Urinary bladder (tissue), 4 donors: ENCODE data around the gene WWTR1. TPM values are rescaled to one million over a fixed set of nuclear protein-coding genes. Genes with fewer than 3 reads are reported as not detected.

Experiments
- DNase-seq: peaks from one replicate; pipeline ENCODE4 v3.0.0-alpha.2; 2015; ENCODE audit errors: extremely low spot score
- H3K27ac ChIP-seq: one replicate; pipeline ENCODE4 v1.5.1; 2013; ENCODE audit warnings: low read depth, mild to moderate bottlenecking, moderate library complexity
- H3K36me3 ChIP-seq: one replicate; pipeline ENCODE4 v1.6.1; 2013; ENCODE audit warnings: mild to moderate bottlenecking, moderate library complexity; ENCODE audit not compliant: insufficient read depth
- H3K4me1 ChIP-seq: one replicate; pipeline ENCODE4 v1.6.1; 2013; ENCODE audit warnings: mild to moderate bottlenecking, moderate library complexity; ENCODE audit not compliant: insufficient read depth
- H3K4me3 ChIP-seq: one replicate; pipeline ENCODE4 v1.5.1; 2013; ENCODE audit warnings: low read depth, low read length
- WGBS: extraction: QIAGEN DNeasy Blood & Tissue Kit; methylation state at CpG from one replicate; pipeline ENCODE4 v1.1.7; 2013; 5-methylcytosine and 5-hydroxymethylcytosine counted together
- polyA plus RNA-seq: library from polyadenylated mRNA; stranded (reverse); fragments of 200-250 nt; gene quantifications from one replicate; pipeline ENCODE4 v1.2.3, GENCODE V29; 2013
- total RNA-seq: library from RNA; depleted of rRNA; stranded (reverse); fragments of >200 nt; gene quantifications from one replicate; pipeline ENCODE4 v1.2.3, GENCODE V29; 2014
- donor health status: healthy with polysubstance abuse.
- donor health status: healthy.

WWTR1 gene
- total and polyA plus RNA-seq, 2 donors = 136 to 155 TPM

DNA sequence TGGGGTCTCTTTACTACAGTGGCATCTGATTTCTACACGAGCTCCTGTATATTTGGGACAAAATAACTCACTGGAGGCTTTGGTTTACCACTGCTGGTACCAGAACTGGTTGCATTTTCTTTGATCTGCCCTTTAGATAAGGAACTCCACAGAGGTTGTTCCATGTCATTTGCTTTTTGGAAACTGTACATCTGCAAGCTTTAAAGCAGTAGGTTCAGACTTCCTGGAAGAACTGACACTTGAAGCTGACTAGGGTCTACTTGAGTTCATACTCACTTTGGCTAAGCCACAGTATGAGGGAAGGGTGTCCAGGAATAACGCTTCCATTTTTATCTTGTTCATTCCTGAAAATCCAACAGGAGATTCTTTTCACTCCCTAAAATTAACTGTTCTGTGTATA, 86.4 kb downstream of the WWTR1 start:
- Histone ChIP-seq H3K27ac (no peak overlapping the region), H3K36me3 (no peaks in the 10 kb centered on the region), H3K4me1 (no peaks in the 10 kb centered on the region), H3K4me3 (no peak overlapping the region)
- WGBS = 55% methylated on average over 2 of the region's 2 CpGs
- DNase-seq = no peak

DNA sequence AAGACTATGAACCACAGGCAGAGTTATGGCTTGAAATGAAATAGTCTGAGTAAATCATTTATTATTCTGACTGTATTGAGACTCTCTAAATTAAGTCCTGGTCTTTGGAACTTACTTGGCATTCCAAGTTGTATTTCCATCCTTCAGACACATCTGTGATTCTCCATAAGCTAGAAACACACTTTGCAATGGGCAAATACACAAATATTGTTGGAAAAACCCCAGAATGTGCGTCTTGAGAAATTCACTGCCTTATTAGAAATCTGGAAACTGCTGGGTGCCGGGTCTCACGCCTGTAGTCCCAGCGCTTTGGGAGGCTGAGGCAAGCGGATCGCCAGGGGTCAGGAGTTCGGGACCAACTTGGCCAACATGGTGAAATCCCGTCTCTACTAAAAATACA, 87.8 kb downstream of the WWTR1 start:
- 91% methylated on average over 8 of the region's 8 CpGs for WGBS
- no peak overlapping the region for H3K4me3 ChIP-seq
- no peak overlapping the region for H3K27ac ChIP-seq
- no peak for DNase-seq
- no peaks in the 10 kb centered on the region for H3K4me1 ChIP-seq
- H3K36me3 ChIP-seq = no peaks in the 10 kb centered on the region

DNA sequence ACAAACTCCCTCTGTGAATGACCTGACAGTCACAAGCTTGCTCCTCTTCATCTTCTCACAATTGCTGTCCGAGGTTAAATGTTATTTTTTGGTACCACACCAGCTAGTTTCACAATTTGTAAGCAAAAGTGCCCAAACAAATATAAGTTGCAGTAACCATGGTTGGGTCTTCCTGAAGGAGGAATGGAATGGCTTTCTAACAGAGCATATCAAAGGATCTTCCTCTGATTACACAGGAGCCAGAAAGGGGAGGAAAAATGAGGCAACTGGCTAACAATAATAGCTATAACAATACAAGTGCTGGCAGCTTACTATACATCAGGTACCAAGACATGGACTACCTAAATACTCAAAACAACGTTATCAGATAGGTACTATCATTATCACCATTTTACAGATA, 90.4 kb downstream of the WWTR1 start:
- Histone ChIP-seq H3K4me3 (no peak overlapping the region), H3K27ac (no peak overlapping the region), H3K4me1 (no peaks in the 10 kb centered on the region), H3K36me3 (no peaks in the 10 kb centered on the region)
- WGBS = 54% methylated on average over 2 of the region's 2 CpGs
- DNase-seq = no peak

DNA sequence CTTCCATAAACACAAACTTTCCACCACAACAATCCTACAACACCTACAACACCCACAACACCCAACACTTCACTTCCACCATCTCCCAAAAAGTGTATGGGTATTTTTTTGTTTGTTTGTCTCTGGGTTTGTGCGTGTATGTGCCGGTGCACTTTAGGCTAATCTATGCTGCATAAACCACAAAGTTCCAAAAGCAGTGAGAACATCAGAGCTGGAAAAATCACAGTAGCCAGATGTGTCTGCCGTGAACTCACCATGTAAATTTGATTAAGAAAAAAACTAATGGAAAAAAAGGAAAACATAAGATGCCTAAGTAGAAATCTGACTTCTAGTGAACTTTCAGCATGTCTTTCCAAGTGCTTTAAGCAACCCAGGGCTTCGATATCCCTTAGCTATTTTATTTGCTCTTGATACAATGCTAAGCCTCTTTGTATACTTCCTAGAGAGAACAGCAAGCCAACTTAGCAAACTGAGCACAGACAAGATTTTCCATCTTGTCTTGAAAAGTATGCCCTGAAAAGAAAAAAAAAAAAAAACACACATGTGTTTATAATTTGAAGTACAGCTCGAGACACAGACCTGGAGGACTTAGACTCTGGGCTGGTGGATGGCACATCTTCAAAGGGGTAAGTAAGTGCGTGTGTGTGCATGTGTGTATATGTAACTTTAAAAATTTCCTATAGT, 91.4 kb downstream of the WWTR1 start:
- 45% methylated on average over 6 of the region's 6 CpGs for WGBS
- H3K27ac ChIP-seq = peak overlapping the region; percentile 2
- no peaks in the 10 kb centered on the region for H3K36me3 ChIP-seq
- no peaks in the 10 kb centered on the region for H3K4me1 ChIP-seq
- no peak overlapping the region for H3K4me3 ChIP-seq
- DNase-seq = no peak

DNA sequence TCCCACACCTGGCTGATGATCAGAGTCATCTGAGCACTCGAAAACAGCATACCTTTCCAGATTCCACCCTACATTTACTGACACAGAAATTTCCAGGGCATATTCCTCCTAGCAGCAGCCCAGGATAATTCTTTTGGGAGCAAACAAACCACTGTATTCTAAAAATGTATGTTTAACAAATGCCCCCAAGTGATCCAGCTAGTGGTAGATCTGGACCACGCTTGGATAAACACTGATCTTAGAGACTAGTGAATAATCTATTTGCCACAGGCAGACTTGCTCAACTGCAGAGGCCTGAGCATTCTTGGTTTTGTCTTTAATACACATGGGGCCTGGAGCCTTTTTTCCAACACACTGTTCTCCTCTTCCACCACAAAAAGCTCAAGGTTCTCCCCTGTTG, 93.7 kb downstream of the WWTR1 start:
- no peaks in the 10 kb centered on the region for H3K36me3 ChIP-seq
- no peak overlapping the region for H3K27ac ChIP-seq
- no peaks in the 10 kb centered on the region for H3K4me1 ChIP-seq
- DNase-seq = no peak
- WGBS = 95% methylated on average over 2 of the region's 2 CpGs
- no peak overlapping the region for H3K4me3 ChIP-seq

DNA sequence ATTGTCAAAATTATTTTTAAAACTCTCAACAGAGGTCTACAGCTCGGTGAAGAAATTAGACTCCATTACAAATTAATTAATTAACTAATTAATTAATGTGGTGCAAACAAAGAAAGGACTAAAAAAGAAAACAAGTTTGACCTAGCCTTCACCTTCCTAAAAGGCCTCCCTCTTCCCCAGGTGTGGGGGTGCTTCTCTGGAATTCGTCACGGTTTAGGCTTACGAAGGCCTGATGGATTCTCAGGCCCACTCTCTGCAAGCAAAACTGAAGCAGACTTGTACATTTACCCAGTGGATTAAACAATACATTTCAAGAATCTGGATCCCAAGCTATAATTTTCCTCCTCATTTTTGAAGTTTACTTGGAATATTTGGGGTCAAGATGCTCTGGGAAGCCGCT, 94.7 kb downstream of the WWTR1 start:
- 93% methylated on average over 5 of the region's 5 CpGs for WGBS
- no peaks in the 10 kb centered on the region for H3K4me1 ChIP-seq
- H3K4me3 ChIP-seq = no peak overlapping the region
- DNase-seq = no peak
- H3K27ac ChIP-seq = no peak overlapping the region
- H3K36me3 ChIP-seq = no peaks in the 10 kb centered on the region

DNA sequence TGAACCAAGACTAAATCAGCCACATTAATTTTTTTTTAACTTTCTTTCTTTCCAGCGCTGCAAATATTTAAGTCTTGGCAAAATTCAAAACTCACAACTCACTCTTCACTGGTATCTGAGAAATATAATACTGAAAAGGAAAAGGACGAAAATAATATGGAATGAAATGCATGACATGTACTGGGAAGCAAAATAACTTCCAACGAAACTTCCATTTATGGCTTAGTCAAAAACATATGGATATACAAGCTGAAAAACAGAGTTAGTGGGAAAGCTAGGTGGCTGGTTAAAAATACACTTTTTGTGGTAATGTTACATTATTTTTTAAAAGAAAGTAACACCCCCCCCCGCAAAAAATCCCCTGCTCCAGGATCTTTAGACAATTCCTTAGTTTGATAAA, 97.2 kb downstream of the WWTR1 start:
- no peaks in the 10 kb centered on the region for H3K36me3 ChIP-seq

DNA sequence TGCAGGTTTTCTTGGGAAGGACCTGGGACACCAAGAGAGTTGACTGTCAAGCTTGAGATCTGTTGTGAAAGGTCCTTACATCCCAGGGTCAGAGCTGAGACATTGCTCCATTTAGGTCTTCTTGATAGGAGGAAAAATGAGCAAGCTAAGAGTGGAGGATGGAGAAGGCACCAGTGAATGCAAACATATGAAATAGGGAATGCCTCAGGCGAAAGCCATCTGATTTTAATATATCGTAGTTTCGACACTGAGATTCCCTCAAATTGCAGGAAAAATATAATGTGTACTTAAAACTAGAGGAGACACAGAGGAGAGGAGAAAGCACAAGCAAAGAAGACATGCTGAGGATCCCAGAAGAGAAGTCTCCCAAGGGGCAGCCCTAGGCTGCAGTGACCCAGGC, 97.8 kb downstream of the WWTR1 start:
- WGBS = 90% methylated on average over 3 of the region's 3 CpGs
- Histone ChIP-seq H3K4me1 (no peaks in the 10 kb centered on the region), H3K36me3 (no peaks in the 10 kb centered on the region), H3K27ac (no peak overlapping the region), H3K4me3 (no peak overlapping the region)
- no peak for DNase-seq

More for the DNA sequence above, 97.2 kb downstream of the WWTR1 start:
- Histone ChIP-seq H3K4me3 (no peak overlapping the region), H3K27ac (no peak overlapping the region), H3K4me1 (no peaks in the 10 kb centered on the region)
- WGBS = 70% methylated on average over 4 of the region's 4 CpGs
- no peak for DNase-seq

DNA sequence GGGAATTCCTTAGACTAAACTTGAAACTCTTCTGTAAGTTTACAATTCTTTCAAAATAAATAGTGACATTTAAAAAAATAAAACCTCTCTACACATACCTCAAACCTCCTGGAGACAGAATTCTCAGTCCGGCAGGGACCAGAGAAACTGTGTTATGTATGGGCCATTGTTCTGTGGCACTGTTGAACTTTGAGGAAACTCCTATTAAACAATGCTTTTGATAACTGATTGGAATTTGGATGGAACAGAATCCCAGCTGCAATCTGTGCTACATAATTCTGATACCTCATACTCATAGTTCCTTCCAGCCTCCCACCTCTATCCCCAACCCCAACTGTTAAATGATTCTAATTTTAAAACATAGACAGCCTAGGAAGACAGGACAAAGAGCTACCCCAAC, 98.3 kb downstream of the WWTR1 start:
- WGBS = 90% methylated on average over 1 of the region's 1 CpG
- no peak overlapping the region for H3K27ac ChIP-seq
- H3K36me3 ChIP-seq = no peaks in the 10 kb centered on the region
- no peaks in the 10 kb centered on the region for H3K4me1 ChIP-seq
- H3K4me3 ChIP-seq = no peak overlapping the region
- DNase-seq = no peak

DNA sequence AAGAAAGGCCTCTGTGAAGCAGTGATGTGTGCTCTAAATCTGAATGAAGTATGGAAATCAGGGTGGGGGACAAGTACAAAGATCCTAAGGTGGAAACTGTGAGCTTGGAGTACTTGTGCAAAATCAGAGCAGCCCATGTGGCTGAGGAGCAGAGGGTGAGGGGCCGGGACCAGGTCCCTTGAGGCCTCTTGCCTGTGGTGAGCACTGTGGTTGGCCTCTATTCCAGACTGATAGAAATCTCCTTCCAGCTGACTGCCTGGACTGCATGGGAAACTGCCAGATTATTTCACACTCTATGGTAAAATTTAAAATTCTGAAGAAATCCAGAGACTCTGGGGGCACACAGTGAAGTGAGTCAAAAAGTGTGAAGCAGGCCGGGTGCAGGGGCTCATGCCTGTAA, 101.9 kb downstream of the WWTR1 start:
- no peak for DNase-seq
- Histone ChIP-seq H3K27ac (no peak overlapping the region), H3K36me3 (no peaks in the 10 kb centered on the region), H3K4me1 (peaks cover 3% of the 10 kb centered on the region), H3K4me3 (no peak overlapping the region)
- WGBS = 63% methylated on average over 2 of the region's 2 CpGs

DNA sequence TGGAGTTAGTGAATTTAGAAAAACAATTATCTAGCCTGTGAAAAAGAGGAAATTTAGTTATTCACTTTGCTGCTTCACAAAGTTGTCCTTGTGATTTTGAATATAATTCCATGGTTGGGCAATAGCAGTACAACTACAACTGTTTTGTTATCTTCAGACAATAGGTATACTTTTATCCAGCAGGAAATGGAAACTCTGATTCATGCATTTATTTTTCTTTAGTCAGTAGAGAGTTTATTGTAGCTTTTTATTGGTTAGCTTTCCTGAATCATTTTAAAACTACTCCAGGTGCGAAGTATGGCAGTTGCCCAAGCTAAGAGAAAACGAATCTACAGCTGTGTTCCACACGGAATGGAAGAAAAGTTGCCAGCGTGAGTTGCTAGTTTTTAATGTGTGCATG, 103.0 kb downstream of the WWTR1 start:
- H3K4me1 ChIP-seq = peaks cover 3% of the 10 kb centered on the region
- peak overlapping the region; percentile 50 for H3K27ac ChIP-seq
- no peak overlapping the region for H3K4me3 ChIP-seq
- 27% methylated on average over 4 of the region's 4 CpGs for WGBS
- no peak for DNase-seq
- H3K36me3 ChIP-seq = no peaks in the 10 kb centered on the region

DNA sequence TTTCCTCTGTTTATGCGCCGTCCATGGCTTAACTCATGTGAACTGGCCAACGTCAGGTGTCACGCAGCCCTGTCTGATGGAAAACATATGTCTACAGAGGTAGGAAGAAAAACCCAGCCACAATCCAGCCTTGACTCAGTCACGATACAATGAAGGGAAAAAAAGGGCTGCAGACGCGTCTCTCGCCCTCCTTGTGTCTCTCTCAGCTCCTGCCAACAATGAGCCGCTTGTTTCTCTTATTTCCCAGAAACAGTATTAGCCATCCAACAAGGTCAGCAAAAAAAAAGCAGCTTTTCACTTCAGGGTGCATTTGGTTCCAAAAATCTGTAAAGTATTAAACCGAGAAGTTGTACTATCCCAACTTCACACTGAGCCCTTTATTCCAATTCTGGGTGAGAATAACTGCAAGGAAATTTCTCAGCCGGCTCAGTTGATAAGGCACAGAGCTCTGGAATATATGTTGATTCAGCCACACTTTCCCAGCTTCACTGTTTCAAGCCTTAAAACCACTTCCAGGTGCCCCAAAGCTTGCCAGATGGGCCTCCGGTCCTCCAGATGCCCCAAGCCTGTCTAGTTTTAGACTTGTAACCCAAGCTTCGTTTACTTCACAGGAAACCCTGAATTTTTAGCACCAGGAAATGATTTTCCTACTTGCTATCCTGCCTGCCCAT, 103.9 kb downstream of the WWTR1 start:
- DNase-seq = peak; percentile 73
- peaks cover 3% of the 10 kb centered on the region for H3K4me1 ChIP-seq

DNA sequence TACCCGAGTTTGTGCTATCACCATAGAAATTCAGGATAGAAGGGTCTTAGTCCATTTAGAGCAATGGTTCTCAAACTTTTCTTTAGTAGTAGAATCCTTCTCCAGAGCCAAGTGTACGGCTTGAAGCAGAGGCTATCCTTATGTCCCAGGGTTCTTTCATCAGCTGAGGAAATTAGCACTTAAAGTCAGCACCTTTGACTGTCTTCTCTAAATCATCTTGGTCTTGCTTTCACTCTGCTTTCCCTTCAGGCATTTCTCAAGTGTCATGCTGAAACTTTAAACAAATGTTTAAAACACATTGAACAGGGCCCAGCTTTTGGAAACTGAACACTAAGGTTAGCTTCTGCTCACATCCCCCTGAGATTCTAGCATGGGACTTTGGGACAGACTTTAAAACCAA, 105.1 kb downstream of the WWTR1 start:
- H3K27ac ChIP-seq = peak overlapping the region; percentile 18
- no peak for DNase-seq
- no peak overlapping the region for H3K4me3 ChIP-seq
- WGBS = 68% methylated on average over 2 of the region's 2 CpGs
- H3K4me1 ChIP-seq = peaks cover 3% of the 10 kb centered on the region
- H3K36me3 ChIP-seq = no peaks in the 10 kb centered on the region

More for the DNA sequence above, 103.9 kb downstream of the WWTR1 start:
- WGBS = 21% methylated on average over 13 of the region's 13 CpGs
- H3K4me3 ChIP-seq = no peak overlapping the region
- no peaks in the 10 kb centered on the region for H3K36me3 ChIP-seq
- no peak overlapping the region for H3K27ac ChIP-seq

DNA sequence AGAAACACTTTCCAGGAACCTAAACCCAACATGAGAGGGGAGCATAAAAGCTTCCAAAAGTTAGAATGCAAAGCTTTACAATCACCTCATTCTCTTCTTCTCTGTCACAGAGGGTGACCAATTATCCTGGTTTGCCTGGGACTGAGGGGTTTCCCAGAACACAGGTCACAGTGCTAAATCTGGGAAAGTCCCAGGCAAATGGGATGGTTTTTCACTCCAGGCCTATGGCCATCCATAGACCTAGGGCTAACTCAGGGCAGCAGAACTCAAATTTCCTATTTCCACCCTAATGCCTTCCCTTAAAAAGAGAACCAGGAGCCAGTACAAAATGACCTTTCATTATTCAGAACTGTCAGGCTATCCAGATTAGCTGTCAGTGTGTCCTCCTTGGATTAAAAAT, 106.3 kb downstream of the WWTR1 start:
- DNase-seq = no peak
- Histone ChIP-seq H3K36me3 (no peaks in the 10 kb centered on the region), H3K4me1 (peaks cover 3% of the 10 kb centered on the region), H3K4me3 (no peak overlapping the region), H3K27ac (no peak overlapping the region)
